Liver (tissue), 9 donors: Measurements from ENCODE around the gene MTRF1. TPM values are rescaled to one million over a fixed set of nuclear protein-coding genes. Genes with fewer than 3 reads are reported as not detected.
A peak's percentile ranks its signal among the peaks of the same experiment; 100 is the strongest.

ENCODE experiments used
- DNase-seq: peaks from one replicate; pipeline ENCODE4 v3.0.0-alpha.2; 2017; ENCODE audit warnings: low spot score
- H3K27ac ChIP-seq, 2 donors: one replicate each; pipeline ENCODE4 v1.7.0; 2013; ENCODE audit warnings: inconsistent platforms in 2 of 2, low read length in 2 of 2, control low read depth in 1 of 2, low read depth in 1 of 2, mild to moderate bottlenecking in 1 of 2
- H3K27me3 ChIP-seq, 4 donors: one replicate each; pipeline versions ENCODE4 v1.6.1 to v1.7.0; 2013; ENCODE audit warnings: low read length in 3 of 4, inconsistent platforms in 1 of 4, mild to moderate bottlenecking in 1 of 4, moderate library complexity in 1 of 4; ENCODE audit not compliant: control insufficient read depth in 4 of 4, insufficient read depth in 4 of 4
- H3K36me3 ChIP-seq, 4 donors: one replicate each; pipeline versions ENCODE4 v1.6.1 to v1.7.0; 2013; ENCODE audit warnings: low read length in 3 of 4, mild to moderate bottlenecking in 3 of 4, low read depth in 1 of 4, moderate library complexity in 1 of 4; ENCODE audit not compliant: control insufficient read depth in 4 of 4, insufficient read depth in 3 of 4
- H3K4me1 ChIP-seq, 4 donors: one replicate each; pipeline versions ENCODE4 v1.6.1 to v1.7.0; 2013; ENCODE audit warnings: low read length in 3 of 4, mild to moderate bottlenecking in 3 of 4, moderate library complexity in 1 of 4; ENCODE audit not compliant: control insufficient read depth in 4 of 4, insufficient read depth in 4 of 4
- H3K4me3 ChIP-seq, 3 donors: one replicate each; pipeline versions ENCODE4 v1.6.1 to v1.7.0; 2013; ENCODE audit warnings: low read length in 3 of 3, control low read depth in 1 of 3, low read depth in 1 of 3, mild to moderate bottlenecking in 1 of 3
- H3K9ac ChIP-seq, 2 donors: one replicate each; pipeline ENCODE4 v1.7.0; 2013; ENCODE audit warnings: low read length in 2 of 2, mild to moderate bottlenecking in 2 of 2, moderate library complexity in 2 of 2, control low read depth in 1 of 2, low read depth in 1 of 2
- H3K9me3 ChIP-seq, 4 donors: one replicate each; pipeline versions ENCODE4 v1.6.1 to v1.7.0; 2013; ENCODE audit warnings: low read length in 3 of 4; ENCODE audit not compliant: control insufficient read depth in 4 of 4
- ATF3 ChIP-seq: IDR thresholded peaks from 2 replicates; pipeline ENCODE4 v1.6.1; 2016; ENCODE audit warnings: antibody characterized with exemption
- CTCF ChIP-seq: fragments of 150-350 bp; IDR thresholded peaks from 2 replicates; pipeline ENCODE4 v1.5.1; 2017; ENCODE audit warnings: improper control_type of control experiment, low read depth, low read length; ENCODE audit not compliant: missing input control
- EGR1 ChIP-seq, 2 donors: IDR thresholded peaks; 2 replicates each; pipeline ENCODE4 v1.6.1; 2016 to 2018; ENCODE audit warnings: antibody characterized with exemption in 2 of 2, low read depth in 2 of 2
- FOXA1 ChIP-seq: IDR thresholded peaks from 2 replicates; pipeline ENCODE4 v1.6.1; 2016; ENCODE audit warnings: antibody characterized with exemption
- FOXA2 ChIP-seq: IDR thresholded peaks from 2 replicates; pipeline ENCODE4 v1.6.1; 2016; ENCODE audit warnings: antibody characterized with exemption
- GABPA ChIP-seq, 2 donors: IDR thresholded peaks in 1 of 2; conservative IDR thresholded peaks in 1 of 2; 2 replicates each; pipeline ENCODE4 v1.6.1; 2016; ENCODE audit warnings: antibody characterized with exemption in 2 of 2, mild to moderate bottlenecking in 1 of 2, moderate library complexity in 1 of 2
- HNF4A ChIP-seq, 2 donors: conservative IDR thresholded peaks; 2 replicates each; pipeline ENCODE4 v1.6.1; 2016; ENCODE audit warnings: antibody characterized with exemption in 2 of 2, mild to moderate bottlenecking in 2 of 2
- HNF4G ChIP-seq: IDR thresholded peaks from 2 replicates; pipeline ENCODE4 v1.6.1; 2016; ENCODE audit warnings: antibody characterized with exemption
- JUND ChIP-seq, 2 donors: IDR thresholded peaks; 2 replicates each; pipeline ENCODE4 v1.6.1; 2016; ENCODE audit warnings: antibody characterized with exemption in 2 of 2
- MAX ChIP-seq: IDR thresholded peaks from 2 replicates; pipeline ENCODE4 v1.6.1; 2016; ENCODE audit warnings: antibody characterized with exemption
- NR2F2 ChIP-seq: IDR thresholded peaks from 2 replicates; pipeline ENCODE4 v1.6.1; 2016; ENCODE audit warnings: antibody characterized with exemption
- RAD21 ChIP-seq, 2 donors: IDR thresholded peaks; 2 replicates each; pipeline ENCODE4 v1.6.1; 2016; ENCODE audit warnings: antibody characterized with exemption in 2 of 2, mild to moderate bottlenecking in 2 of 2
- REST ChIP-seq: IDR thresholded peaks from 2 replicates; pipeline ENCODE4 v1.6.1; 2016; ENCODE audit warnings: antibody characterized with exemption, mild to moderate bottlenecking
- RXRA ChIP-seq, 2 donors: IDR thresholded peaks; 2 replicates each; pipeline ENCODE4 v1.6.1; 2017 to 2018; ENCODE audit warnings: antibody characterized with exemption in 2 of 2, mild to moderate bottlenecking in 1 of 2
- SP1 ChIP-seq: IDR thresholded peaks from 2 replicates; pipeline ENCODE4 v1.6.1; 2018; ENCODE audit warnings: antibody characterized with exemption, mild to moderate bottlenecking
- TAF1 ChIP-seq: conservative IDR thresholded peaks from 2 replicates; pipeline ENCODE4 v1.6.1; 2016; ENCODE audit warnings: antibody characterized with exemption, mild to moderate bottlenecking
- YY1 ChIP-seq: IDR thresholded peaks from 2 replicates; pipeline ENCODE4 v1.6.1; 2016; ENCODE audit warnings: antibody characterized with exemption, mild to moderate bottlenecking
- ZBTB33 ChIP-seq: IDR thresholded peaks from 2 replicates; pipeline ENCODE4 v1.6.1; 2016; ENCODE audit warnings: antibody characterized with exemption
- WGBS: extraction: QIAGEN DNeasy Blood & Tissue Kit; methylation state at CpG from one replicate; pipeline ENCODE4 v1.1.7; 2013; 5-methylcytosine and 5-hydroxymethylcytosine counted together
- polyA plus RNA-seq, 2 donors: library from polyadenylated mRNA; stranded (reverse) in 1 of 2; unstranded in 1 of 2; fragments of 200-250 nt in 1 of 2; fragments of >200 nt in 1 of 2; fragmentation: Nextera tagmentation in 1 of 2; extraction: Ambion mirVana in 1 of 2; gene quantifications; one replicate each; pipeline versions ENCODE4 v1.2.1 to v1.2.3, GENCODE V29; 2013 to 2015
- total RNA-seq, 2 donors: library from RNA; depleted of rRNA; stranded (reverse); fragments of >200 nt; gene quantifications; one replicate each; pipeline ENCODE4 v1.2.3, GENCODE V29; 2014
- donor health status: healthy.
- donor health status: healthy.
- donor health status: healthy.
- donor health status: healthy.
- donor health status: healthy.

Gene MTRF1
- total RNA-seq = 10 to 100 TPM; 10.7 to 11.0 TPM
- polyA plus RNA-seq = 1 to 10 TPM; 4.9 to 9.1 TPM

GRCh38 chr13:41263261-41263971 is at the start of gene MTRF1:
Gene MTRF1, minus strand, starts transcription at chr13:41263576. Its CDS starts 2,669 bp downstream, at chr13:41260907.
- H3K9me3 ChIP-seq = no peaks in the 10 kb centered on the region
- H3K9ac ChIP-seq = peak within 1 kb of the TSS; percentile 44 to 86
- no peak for TF ChIP-seq FOXA2
- peak; percentile 65 for TF ChIP-seq YY1
- no peak for TF ChIP-seq RXRA (IDR thresholded peaks at IDR 0.05)
- no peak for TF ChIP-seq SP1
- TF ChIP-seq HNF4G = no peak
- TF ChIP-seq TAF1 = peak; percentile 61
- TF ChIP-seq RAD21 (IDR thresholded peaks at IDR 0.05) = peak; percentile 2 to 4
- peak in 1 of 2 donors; percentile 46 for TF ChIP-seq EGR1 (IDR thresholded peaks at IDR 0.05; ENCODE audit: low read depth in 2 of 2)
- TF ChIP-seq FOXA1 = no peak
- TF ChIP-seq GABPA (IDR thresholded peaks at IDR 0.05 in 1 of 2, conservative IDR thresholded peaks at IDR 0.05 in 1 of 2) = peak; percentile 79 to 94
- no peak for TF ChIP-seq MAX
- no peak for TF ChIP-seq NR2F2
- no peak for TF ChIP-seq ATF3
- peak; percentile 57 for TF ChIP-seq ZBTB33
- no peak for TF ChIP-seq REST
- TF ChIP-seq HNF4A (conservative IDR thresholded peaks at IDR 0.05) = no peak
- TF ChIP-seq JUND (IDR thresholded peaks at IDR 0.05) = no peak
- no peak for TF ChIP-seq CTCF
- peaks cover 2 to 27% (median 10%) of the 10 kb centered on the region in 4 donors for H3K4me1 ChIP-seq
- peak within 1 kb of the TSS; percentile 58 to 76 for H3K27ac ChIP-seq
- H3K4me3 ChIP-seq = peak within 1 kb of the TSS; percentile 67 to 94 (median 85)
- no peaks in the 10 kb centered on the region for H3K27me3 ChIP-seq
- peak; percentile 80 for DNase-seq
- H3K36me3 ChIP-seq = peaks cover 0 to 2% (median 0%) of the 10 kb centered on the region in 4 donors
- WGBS = under 1% methylated on average over 32 of the region's 32 CpGs
